CD14-positive monocyte (primary cell): ENCODE data around the gene RPS27L. TPM values are rescaled to one million over a fixed set of nuclear protein-coding genes. Genes with fewer than 3 reads are reported as not detected.

Source experiments
- DNase-seq, 3 donors: peaks; one replicate each; pipeline ENCODE4 v3.0.0-alpha.2; 2011 to 2022
- H2AFZ ChIP-seq: 2 replicates; pipeline ENCODE4 v1.6.0; 2012; ENCODE audit warnings: mild to moderate bottlenecking, low read depth, low read length, inconsistent platforms; ENCODE audit not compliant: insufficient read depth, poor library complexity, severe bottlenecking
- H3K27ac ChIP-seq, 2 donors: 1 replicate in 1 of 2; 2 replicates in 1 of 2; pipeline ENCODE4 v1.5.1; 2012 to 2013; ENCODE audit warnings: low read length in 2 of 2, control low read depth in 1 of 2, inconsistent platforms in 1 of 2, low read depth in 1 of 2, mild to moderate bottlenecking in 1 of 2
- H3K27me3 ChIP-seq, 2 donors: one replicate each; pipeline versions ENCODE4 v1.6.0 to v1.6.1; 2011 to 2013; ENCODE audit warnings: low read length in 2 of 2; ENCODE audit not compliant: control insufficient read depth in 2 of 2, insufficient read depth in 2 of 2
- H3K36me3 ChIP-seq, 2 donors: replicated peaks in 1 of 2; 1 replicate in 1 of 2; 2 replicates in 1 of 2; pipeline versions ENCODE4 v1.5.1 to v1.6.1; 2012 to 2013; ENCODE audit warnings: low read length in 2 of 2, control low read depth in 1 of 2, inconsistent platforms in 1 of 2, mild to moderate bottlenecking in 1 of 2; ENCODE audit not compliant: insufficient read depth in 2 of 2, control insufficient read depth in 1 of 2
- H3K4me1 ChIP-seq, 2 donors: 1 replicate in 1 of 2; 2 replicates in 1 of 2; pipeline versions ENCODE4 v1.5.1 to v1.6.1; 2012 to 2013; ENCODE audit warnings: low read length in 2 of 2, control low read depth in 1 of 2, inconsistent platforms in 1 of 2, mild to moderate bottlenecking in 1 of 2, moderate library complexity in 1 of 2; ENCODE audit not compliant: insufficient read depth in 2 of 2, control insufficient read depth in 1 of 2
- H3K4me2 ChIP-seq: replicated peaks from 2 replicates; pipeline ENCODE3; 2012; ENCODE audit warnings: low read length, moderate library complexity, mild to moderate bottlenecking; ENCODE audit not compliant: poor library complexity, severe bottlenecking; ENCODE audit errors: extremely low read depth
- H3K4me3 ChIP-seq, 3 experiments: fragments of 200-600 bp in 1 of 3; sonication (generic) in 1 of 3; replicated peaks in 1 of 3; 1 replicate in 2 of 3; 2 replicates in 1 of 3; pipeline ENCODE4 v1.5.1; 2011 to 2013; ENCODE audit warnings: low read length in 3 of 3, mild to moderate bottlenecking in 3 of 3, control low read depth in 2 of 3, low read depth in 2 of 3, inconsistent platforms in 1 of 3, moderate library complexity in 1 of 3
- H3K79me2 ChIP-seq: 2 replicates; pipeline ENCODE4 v1.6.0; 2012; ENCODE audit warnings: mild to moderate bottlenecking, control low read depth, inconsistent platforms, low read length, moderate library complexity; ENCODE audit not compliant: insufficient read depth
- H3K9ac ChIP-seq: 2 replicates; pipeline ENCODE4 v1.6.0; 2017; ENCODE audit warnings: low read length, mild to moderate bottlenecking; ENCODE audit not compliant: insufficient read depth, poor library complexity, severe bottlenecking
- H3K9me3 ChIP-seq, 2 donors: replicated peaks in 1 of 2; 1 replicate in 1 of 2; 2 replicates in 1 of 2; pipeline versions ENCODE4 v1.5.1 to v1.6.1; 2012 to 2013; ENCODE audit warnings: low read length in 2 of 2, control low read depth in 1 of 2; ENCODE audit not compliant: control insufficient read depth in 1 of 2, insufficient read depth in 1 of 2
- H4K20me1 ChIP-seq: 2 replicates; pipeline ENCODE4 v1.6.0; 2012; ENCODE audit warnings: mild to moderate bottlenecking, low read length, control low read depth, moderate library complexity; ENCODE audit not compliant: insufficient read depth
- H3K27ac Mint-ChIP-seq, 7 donors: one replicate each; pipeline ENCODE4 v1.8.0; 2020; ENCODE audit warnings: mild to moderate bottlenecking in 7 of 7, mixed read lengths in 7 of 7, moderate library complexity in 6 of 7, inconsistent platforms in 2 of 7
- H3K27me3 Mint-ChIP-seq, 3 donors: one replicate each; pipeline ENCODE4 v1.8.0; 2021 to 2022; ENCODE audit warnings: low read depth in 3 of 3, mild to moderate bottlenecking in 3 of 3, mixed read lengths in 3 of 3, moderate library complexity in 3 of 3, inconsistent platforms in 1 of 3
- H3K36me3 Mint-ChIP-seq, 2 donors: one replicate each; pipeline ENCODE4 v1.8.0; 2020; ENCODE audit warnings: mixed read lengths in 2 of 2, inconsistent platforms in 1 of 2, mild to moderate bottlenecking in 1 of 2
- H3K4me1 Mint-ChIP-seq: one replicate; pipeline ENCODE4 v1.8.0; 2020; ENCODE audit warnings: mild to moderate bottlenecking, mixed read lengths
- H3K4me3 Mint-ChIP-seq, 2 donors: one replicate each; pipeline ENCODE4 v1.8.0; 2020; ENCODE audit warnings: mild to moderate bottlenecking in 2 of 2, mixed read lengths in 2 of 2, moderate library complexity in 1 of 2
- H3K9me3 Mint-ChIP-seq, 7 donors: one replicate each; pipeline ENCODE4 v1.8.0; 2020 to 2022; ENCODE audit warnings: mixed read lengths in 7 of 7, mild to moderate bottlenecking in 6 of 7, moderate library complexity in 6 of 7, inconsistent platforms in 2 of 7
- WGBS: methylation state at CpG from one replicate; pipeline ENCODE4 v1.1.5; 2013; ENCODE audit warnings: missing lambda C conversion rate; ENCODE audit not compliant: insufficient coverage; 5-methylcytosine and 5-hydroxymethylcytosine counted together
- intact Hi-C, 2 donors: fragments of 100-400 bp; cut with micrococcal nuclease; formaldehyde crosslinking; loops; one replicate each; pipeline versions ENCODE4 v1.15.0 to v1.15.1; 2023
- polyA plus RNA-seq, 3 donors: library from polyadenylated mRNA; depleted of rRNA in 1 of 3; unstranded in 2 of 3; stranded (reverse) in 1 of 3; fragments of 300-500 nt in 2 of 3; fragments of >200 nt in 1 of 3; fragmentation: Illumina TruSeq in 2 of 3; gene quantifications; 1 replicate in 2 of 3; 2 replicates in 1 of 3; pipeline ENCODE4 v1.2.3, GENCODE V29; 2012 to 2021
- TF ChIP-seq, protein P1 (sequence below): fragments of 200-600 bp; IDR thresholded peaks from one replicate; pipeline ENCODE4 v1.8.0; 2022; ENCODE audit warnings: antibody characterized with exemption, mild to moderate bottlenecking

Gene RPS27L
- polyA plus RNA-seq, 3 donors: 16.1 to 196 (median 178) TPM

DNA sequence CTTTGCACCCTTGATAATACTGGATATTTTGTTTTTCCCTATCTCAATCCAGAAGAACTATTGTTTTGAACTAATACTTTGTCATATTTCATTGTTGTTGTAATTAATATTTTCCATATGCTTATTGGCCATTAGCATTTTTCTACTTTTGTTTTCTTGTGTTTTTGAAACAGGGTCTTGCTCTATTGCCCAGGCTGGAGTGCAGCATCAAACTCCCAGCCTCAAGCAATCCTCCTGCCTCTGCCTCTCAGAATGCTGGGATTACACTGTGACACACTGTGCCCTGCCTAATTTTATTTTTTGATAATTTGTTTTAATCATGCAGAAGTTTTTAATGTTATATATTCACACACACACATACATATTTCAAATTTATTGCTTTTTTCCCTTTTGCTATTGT is 3.4 kb upstream of the RPS27L start:
- Mint-ChIP-seq H3K36me3 (no peaks in the 10 kb centered on the region), H3K4me3 (no peak overlapping the region), H3K27me3 (no peaks in the 10 kb centered on the region), H3K9me3 (peaks cover 0 to 4% (median 0%) of the 10 kb centered on the region in 7 donors), H3K27ac (no peak overlapping the region), H3K4me1 (peaks cover 14% of the 10 kb centered on the region)
- H3K36me3 ChIP-seq: no peaks in the 10 kb centered on the region
- peaks cover 10 to 19% of the 10 kb centered on the region in 2 donors for H3K4me1 ChIP-seq
- intact Hi-C loops: no loop called here
- peaks cover 28% of the 10 kb centered on the region for H3K79me2 ChIP-seq
- TF ChIP-seq, protein P1, sequence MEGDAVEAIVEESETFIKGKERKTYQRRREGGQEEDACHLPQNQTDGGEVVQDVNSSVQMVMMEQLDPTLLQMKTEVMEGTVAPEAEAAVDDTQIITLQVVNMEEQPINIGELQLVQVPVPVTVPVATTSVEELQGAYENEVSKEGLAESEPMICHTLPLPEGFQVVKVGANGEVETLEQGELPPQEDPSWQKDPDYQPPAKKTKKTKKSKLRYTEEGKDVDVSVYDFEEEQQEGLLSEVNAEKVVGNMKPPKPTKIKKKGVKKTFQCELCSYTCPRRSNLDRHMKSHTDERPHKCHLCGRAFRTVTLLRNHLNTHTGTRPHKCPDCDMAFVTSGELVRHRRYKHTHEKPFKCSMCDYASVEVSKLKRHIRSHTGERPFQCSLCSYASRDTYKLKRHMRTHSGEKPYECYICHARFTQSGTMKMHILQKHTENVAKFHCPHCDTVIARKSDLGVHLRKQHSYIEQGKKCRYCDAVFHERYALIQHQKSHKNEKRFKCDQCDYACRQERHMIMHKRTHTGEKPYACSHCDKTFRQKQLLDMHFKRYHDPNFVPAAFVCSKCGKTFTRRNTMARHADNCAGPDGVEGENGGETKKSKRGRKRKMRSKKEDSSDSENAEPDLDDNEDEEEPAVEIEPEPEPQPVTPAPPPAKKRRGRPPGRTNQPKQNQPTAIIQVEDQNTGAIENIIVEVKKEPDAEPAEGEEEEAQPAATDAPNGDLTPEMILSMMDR: no peak
- no peak overlapping the region for H3K4me2 ChIP-seq
- no peaks in the 10 kb centered on the region for H4K20me1 ChIP-seq
- H3K4me3 ChIP-seq: no peak overlapping the region
- H2AFZ ChIP-seq: no peak overlapping the region
- no peak overlapping the region for H3K27ac ChIP-seq
- no peak overlapping the region for H3K9ac ChIP-seq
- H3K9me3 ChIP-seq: no peaks in the 10 kb centered on the region
- no peaks in the 10 kb centered on the region for H3K27me3 ChIP-seq
- no peak for DNase-seq

DNA sequence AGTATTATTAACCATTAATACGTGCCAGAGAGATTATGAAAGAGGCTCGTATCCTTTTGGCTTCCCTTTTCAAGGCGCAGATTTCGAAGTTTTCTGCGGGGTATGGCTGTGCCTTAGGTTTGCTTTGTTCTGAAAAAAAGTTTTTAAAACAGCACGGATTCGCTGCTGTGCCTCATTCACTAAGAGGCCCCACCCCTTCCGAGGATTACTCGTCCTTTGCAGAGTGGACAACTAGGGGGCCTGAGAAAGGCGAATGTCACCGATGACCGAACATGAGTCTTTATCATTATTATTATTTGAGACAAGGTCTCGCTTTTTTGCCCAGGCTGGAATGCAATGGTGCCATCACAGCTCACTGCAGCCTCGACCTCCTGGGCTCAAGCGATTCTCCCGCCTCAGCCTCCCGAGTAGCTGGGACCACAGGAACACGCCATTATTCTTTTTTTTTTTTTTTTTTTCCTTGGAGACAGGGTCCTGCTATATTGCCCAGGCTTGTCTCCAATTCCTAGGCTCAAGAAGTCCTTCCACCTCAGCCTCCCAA is 684 bp upstream of the RPS27L start:
- H3K27me3 Mint-ChIP-seq: no peaks in the 10 kb centered on the region
- DNase-seq: peak; percentile 57 to 66 (median 58)
- H3K36me3 Mint-ChIP-seq: peaks cover 9 to 10% of the 10 kb centered on the region in 2 donors
- H3K79me2 ChIP-seq: peaks cover 32% of the 10 kb centered on the region
- H3K4me3 Mint-ChIP-seq: peak overlapping the region; percentile 87 to 91
- intact Hi-C loops: loop anchor here in 1 of 2 donors (5.0 kb wide), 2 partner anchors 34 to 36 kb away; partner anchors contain the start of gene LACTB
- H3K4me2 ChIP-seq: peak overlapping the region; percentile 98
- H3K4me1 Mint-ChIP-seq: peaks cover 21% of the 10 kb centered on the region
- H3K9me3 Mint-ChIP-seq: peaks cover 0 to 4% (median 0%) of the 10 kb centered on the region in 7 donors
- TF ChIP-seq, protein P1: no peak
- H4K20me1 ChIP-seq: no peaks in the 10 kb centered on the region
- H3K9me3 ChIP-seq: no peaks in the 10 kb centered on the region
- no peaks in the 10 kb centered on the region for H3K27me3 ChIP-seq
- H3K27ac ChIP-seq: peak overlapping the region; percentile 95 to 96
- peak overlapping the region; percentile 89 to 98 (median 95) for H3K4me3 ChIP-seq
- H3K9ac ChIP-seq: peak overlapping the region; percentile 93
- peak overlapping the region; percentile 87 for H2AFZ ChIP-seq
- peaks cover 4 to 7% of the 10 kb centered on the region in 2 donors for H3K36me3 ChIP-seq
- WGBS: 5% methylated on average over 10 of the region's 18 CpGs
- peak overlapping the region; percentile 88 to 99 (median 96) for H3K27ac Mint-ChIP-seq
- H3K4me1 ChIP-seq: peaks cover 13 to 22% of the 10 kb centered on the region in 2 donors
